ENCODE data around the gene TFIP11.
A peak's percentile ranks its signal among the peaks of the same experiment; 100 is the strongest.

The TFIP11 gene

DNA sequence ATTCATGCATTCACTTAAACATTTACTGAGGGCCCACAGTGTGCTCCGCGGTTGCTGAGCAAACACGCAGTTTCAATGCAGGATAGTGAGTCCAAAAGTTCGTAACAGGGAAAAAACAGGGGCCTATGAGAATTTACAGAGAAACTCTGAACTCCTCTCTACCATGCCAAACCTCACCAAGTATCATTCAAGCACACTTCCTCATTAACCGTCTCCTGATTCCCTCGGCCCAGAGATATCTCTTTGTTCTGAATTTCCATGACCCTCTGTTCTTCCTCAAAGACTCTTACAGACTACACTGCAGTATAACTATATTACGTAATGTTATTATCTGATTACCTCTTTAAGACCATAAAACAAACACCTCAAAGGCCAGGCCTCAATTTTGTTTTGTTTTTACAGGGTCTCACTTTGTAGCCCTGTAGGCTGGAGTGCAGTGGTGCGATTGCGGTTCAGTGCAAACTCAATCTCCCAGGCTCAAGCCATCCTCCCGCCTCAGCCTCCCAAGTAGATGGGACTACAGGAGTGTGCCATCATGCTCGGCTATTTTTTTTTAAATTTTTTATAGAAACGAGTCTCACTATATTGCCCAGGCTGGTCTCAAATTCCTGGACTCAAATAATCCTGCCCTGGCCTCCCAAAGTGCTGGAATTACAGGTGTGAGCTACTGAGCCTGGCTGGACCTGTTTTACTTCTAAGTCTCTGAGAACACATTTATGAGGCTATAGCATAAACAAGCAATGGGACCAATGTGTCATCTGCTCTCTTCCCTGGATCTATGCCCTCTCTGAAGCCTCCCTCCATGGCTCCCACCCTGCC lies 32.3 kb downstream of the TFIP11 start:
- Histone ChIP-seq H3K36me3 (no peaks in the 10 kb centered on the region), H3K4me3 (ENCODE audit: low read depth in 1 of 2, low read length in 1 of 2) (peak overlapping the region in 1 of 2 experiments; percentile 37), H3K9me3 (no peaks in the 10 kb centered on the region), H3K4me1 (ENCODE audit: control insufficient read depth in 1 of 2, insufficient read depth in 1 of 2, low read depth in 1 of 2, low read length in 1 of 2) (peaks cover 80 to 81% of the 10 kb centered on the region in 2 experiments), H3K27me3 (no peaks in the 10 kb centered on the region), H3K27ac (peak overlapping the region; percentile 50)
- no peak for TF ChIP-seq CTCF (IDR thresholded peaks at IDR 0.05)

DNA sequence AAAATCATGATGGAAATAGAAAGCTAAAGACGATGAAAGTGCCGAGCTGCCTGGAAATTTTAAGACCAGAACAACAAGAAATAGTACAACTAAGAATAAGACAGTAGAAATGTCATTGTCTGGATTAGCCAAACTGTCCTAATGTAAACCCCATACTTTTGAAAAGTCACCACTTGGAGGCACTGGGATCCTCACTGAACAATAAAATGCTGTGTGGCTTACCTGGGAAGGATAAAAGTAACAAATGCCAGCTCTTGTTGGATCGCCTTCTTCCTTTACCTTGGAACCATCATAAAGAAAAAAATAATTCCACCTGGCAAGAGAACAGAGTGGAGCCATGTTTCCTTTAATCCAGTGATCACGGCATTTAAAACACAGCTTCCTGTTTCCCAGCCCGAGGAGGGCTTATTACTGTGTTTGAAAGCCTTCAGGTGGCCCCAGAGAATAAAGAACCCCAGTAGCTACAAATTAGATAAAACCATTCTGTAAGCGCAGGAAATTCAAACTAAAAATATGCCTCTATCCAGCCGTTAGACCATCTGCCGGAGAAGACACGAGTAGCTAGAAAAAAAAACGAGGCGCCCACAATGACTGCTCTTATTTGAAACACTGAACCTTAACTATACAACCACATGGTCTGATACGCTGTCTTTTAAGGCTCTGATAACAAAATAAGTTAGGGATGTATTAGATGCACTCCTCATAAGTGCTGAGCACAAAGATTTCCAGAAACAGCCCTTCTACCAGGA lies 33.1 kb downstream of the TFIP11 start:
- H3K4me1 ChIP-seq (ENCODE audit: control insufficient read depth in 1 of 2, insufficient read depth in 1 of 2, low read depth in 1 of 2, low read length in 1 of 2): peaks cover 80% of the 10 kb centered on the region in 2 experiments
- TF ChIP-seq CTCF (IDR thresholded peaks at IDR 0.05): no peak
- peak overlapping the region; percentile 50 for H3K27ac ChIP-seq
- no peaks in the 10 kb centered on the region for H3K9me3 ChIP-seq
- H3K36me3 ChIP-seq: no peaks in the 10 kb centered on the region
- H3K4me3 ChIP-seq (ENCODE audit: low read depth in 1 of 2, low read length in 1 of 2): peak overlapping the region in 1 of 2 experiments; percentile 37
- no peaks in the 10 kb centered on the region for H3K27me3 ChIP-seq

- no peak for TF ChIP-seq CTCF (IDR thresholded peaks at IDR 0.05)
- H3K36me3 ChIP-seq: peaks cover 5% of the 10 kb centered on the region
- no peaks in the 10 kb centered on the region for H3K9me3 ChIP-seq
- no peak overlapping the region for H3K4me3 ChIP-seq (ENCODE audit: low read depth in 1 of 2, low read length in 1 of 2)
- peaks cover 66 to 67% of the 10 kb centered on the region in 2 experiments for H3K4me1 ChIP-seq (ENCODE audit: control insufficient read depth in 1 of 2, insufficient read depth in 1 of 2, low read depth in 1 of 2, low read length in 1 of 2)
- peak overlapping the region; percentile 68 for H3K27ac ChIP-seq
- no peaks in the 10 kb centered on the region for H3K27me3 ChIP-seq
Measured at GRCh38 chr22:26477341-26477731, 34.9 kb downstream of the TFIP11 start.

DNA sequence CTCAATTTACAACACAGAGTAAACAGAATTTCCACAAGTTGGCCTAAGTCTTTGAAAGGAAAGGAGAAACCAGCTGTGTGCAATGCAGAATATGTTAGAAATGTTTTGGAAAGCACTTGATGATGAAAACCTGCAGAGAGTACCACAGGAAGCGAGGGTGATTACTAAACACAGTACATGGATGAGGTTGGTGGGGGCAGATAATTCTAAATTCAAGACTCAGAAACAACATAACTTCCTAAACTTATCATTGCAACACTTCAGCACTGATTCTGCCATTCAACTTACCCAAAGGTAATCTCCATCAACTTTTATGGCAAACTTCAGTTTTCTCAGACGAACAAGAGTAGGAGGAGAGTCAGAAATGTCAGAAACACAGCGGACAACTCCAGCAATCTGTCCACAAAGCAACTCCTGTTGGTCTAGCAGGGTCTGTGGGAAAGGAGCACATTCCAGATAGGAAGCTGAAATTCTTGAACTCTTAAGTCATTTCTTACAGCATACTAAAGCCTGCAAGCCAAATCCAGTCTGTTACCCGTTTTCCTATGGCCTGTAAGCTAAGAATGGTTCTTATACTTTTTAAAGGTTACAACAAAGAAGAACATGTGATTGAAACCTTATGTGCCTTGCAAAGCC lies 35.5 kb downstream of the TFIP11 start:
- peaks cover 66 to 67% of the 10 kb centered on the region in 2 experiments for H3K4me1 ChIP-seq (ENCODE audit: control insufficient read depth in 1 of 2, insufficient read depth in 1 of 2, low read depth in 1 of 2, low read length in 1 of 2)
- TF ChIP-seq CTCF (IDR thresholded peaks at IDR 0.05): no peak
- H3K27me3 ChIP-seq: no peaks in the 10 kb centered on the region
- H3K4me3 ChIP-seq (ENCODE audit: low read depth in 1 of 2, low read length in 1 of 2): no peak overlapping the region
- H3K27ac ChIP-seq: peak overlapping the region; percentile 68
- H3K36me3 ChIP-seq: peaks cover 10% of the 10 kb centered on the region
- H3K9me3 ChIP-seq: no peaks in the 10 kb centered on the region

GRCh38 chr22:26474682-26475081 lies 37.6 kb downstream of the TFIP11 start:
- peak overlapping the region; percentile 50 for H3K27ac ChIP-seq
- H3K4me1 ChIP-seq (ENCODE audit: control insufficient read depth in 1 of 2, insufficient read depth in 1 of 2, low read depth in 1 of 2, low read length in 1 of 2): peaks cover 49 to 51% of the 10 kb centered on the region in 2 experiments

More at GRCh38 chr22:26474682-26475081, 37.6 kb downstream of the TFIP11 start:
- H3K36me3 ChIP-seq: peaks cover 31% of the 10 kb centered on the region
- H3K9me3 ChIP-seq: no peaks in the 10 kb centered on the region
- no peaks in the 10 kb centered on the region for H3K27me3 ChIP-seq
- no peak overlapping the region for H3K4me3 ChIP-seq (ENCODE audit: low read depth in 1 of 2, low read length in 1 of 2)
- no peak for TF ChIP-seq CTCF (IDR thresholded peaks at IDR 0.05)

All from neutrophil (primary cell).